CD8-positive, alpha-beta memory T cell (primary cell): Measurements from ENCODE around the gene FER1L5. TPM values are rescaled to one million over a fixed set of nuclear protein-coding genes. Genes with fewer than 3 reads are reported as not detected.

Experiments used
- CTCF ChIA-PET: fragments of 350-600 bp; sonication (Branson Sonifier 250); formaldehyde crosslinking; loops from one replicate; lab custom pipeline; 2021; ENCODE audit warnings: antibody characterized with exemption; lab: Charles Lee
- POLR2A ChIA-PET: fragments of 350-600 bp; sonication (Branson Sonifier 250); formaldehyde crosslinking; loops from one replicate; lab custom pipeline; 2021; ENCODE audit warnings: antibody characterized with exemption; lab: Charles Lee
- DNase-seq, 5 donors: peaks; one replicate each; pipeline versions ENCODE4 v3.0.0 to v3.0.0-alpha.2; 2020 to 2022; ENCODE audit warnings: mixed read lengths in 1 of 5
- H3K27ac ChIP-seq: one replicate; pipeline ENCODE4 v1.7.0; 2013; ENCODE audit warnings: low read depth, mild to moderate bottlenecking, low read length, moderate library complexity
- H3K27me3 ChIP-seq: 2 replicates; pipeline ENCODE4 v1.7.0; 2013; ENCODE audit warnings: low read length, mild to moderate bottlenecking; ENCODE audit not compliant: insufficient read depth, poor library complexity, severe bottlenecking
- H3K36me3 ChIP-seq: 2 replicates; pipeline ENCODE4 v1.7.0; 2013; ENCODE audit warnings: mild to moderate bottlenecking, low read length, moderate library complexity; ENCODE audit not compliant: insufficient read depth
- H3K4me1 ChIP-seq: 2 replicates; pipeline ENCODE4 v1.7.0; 2013; ENCODE audit warnings: mild to moderate bottlenecking, low read length, moderate library complexity; ENCODE audit not compliant: insufficient read depth
- H3K4me3 ChIP-seq: 2 replicates; pipeline ENCODE4 v1.7.0; 2013; ENCODE audit warnings: mild to moderate bottlenecking, low read length
- H3K9me3 ChIP-seq: 2 replicates; pipeline ENCODE4 v1.7.0; 2013; ENCODE audit warnings: mild to moderate bottlenecking, low read length
- H3K27ac Mint-ChIP-seq, 8 donors: one replicate each; pipeline ENCODE4 v1.8.0; 2020 to 2021; ENCODE audit warnings: mixed read lengths in 8 of 8, mild to moderate bottlenecking in 6 of 8, inconsistent platforms in 3 of 8, moderate library complexity in 3 of 8
- H3K27me3 Mint-ChIP-seq, 2 donors: one replicate each; pipeline ENCODE4 v1.8.0; 2020 to 2021; ENCODE audit warnings: mixed read lengths in 2 of 2, mild to moderate bottlenecking in 1 of 2, moderate library complexity in 1 of 2
- H3K36me3 Mint-ChIP-seq, 3 donors: one replicate each; pipeline ENCODE4 v1.8.0; 2020 to 2021; ENCODE audit warnings: mixed read lengths in 3 of 3, inconsistent platforms in 1 of 3, mild to moderate bottlenecking in 1 of 3
- H3K4me1 Mint-ChIP-seq, 3 donors: one replicate each; pipeline ENCODE4 v1.8.0; 2020 to 2021; ENCODE audit warnings: mixed read lengths in 3 of 3, inconsistent platforms in 1 of 3, mild to moderate bottlenecking in 1 of 3
- H3K4me3 Mint-ChIP-seq, 7 donors: one replicate each; pipeline ENCODE4 v1.8.0; 2020 to 2021; ENCODE audit warnings: mixed read lengths in 7 of 7, mild to moderate bottlenecking in 6 of 7, moderate library complexity in 4 of 7, inconsistent platforms in 2 of 7
- H3K9me3 Mint-ChIP-seq, 5 donors: one replicate each; pipeline ENCODE4 v1.8.0; 2020 to 2022; ENCODE audit warnings: mixed read lengths in 5 of 5, mild to moderate bottlenecking in 3 of 5, moderate library complexity in 2 of 5, inconsistent platforms in 1 of 5
- polyA plus RNA-seq: library from polyadenylated mRNA; unstranded; fragments of 300-500 nt; fragmentation: Illumina TruSeq; gene quantifications from one replicate; pipeline ENCODE4 v1.2.3, GENCODE V29; 2021
- total RNA-seq, 2 experiments: library from RNA; stranded (reverse); gene quantifications; one replicate each; pipeline ENCODE4 v1.2.3, GENCODE V29; 2021

Gene FER1L5
- total and polyA plus RNA-seq, 3 experiments from 2014 or later: not detected

DNA sequence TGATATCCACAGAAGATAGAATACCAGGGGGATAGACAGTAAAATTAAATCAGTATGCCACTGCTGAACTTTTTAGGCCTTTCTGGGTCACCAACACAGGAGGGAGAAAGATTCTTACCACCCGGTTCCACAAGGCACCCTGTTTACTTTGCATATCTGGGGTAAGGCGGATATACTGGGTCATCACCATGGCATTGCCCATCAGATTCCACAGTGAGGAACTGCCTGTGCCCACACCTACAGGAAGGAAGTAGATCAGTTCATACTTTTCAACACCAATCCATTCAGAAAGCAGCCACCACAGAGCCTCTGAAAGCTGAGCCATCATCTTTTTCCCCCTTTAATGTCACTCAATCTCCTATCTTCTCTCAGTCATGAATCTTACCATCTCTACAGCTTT, 95.3 kb downstream of the FER1L5 start:
- Histone ChIP-seq H3K27me3 (no peaks in the 10 kb centered on the region), H3K27ac (no peak overlapping the region), H3K4me1 (peaks cover 11% of the 10 kb centered on the region), H3K9me3 (no peaks in the 10 kb centered on the region), H3K36me3 (peaks cover 17% of the 10 kb centered on the region), H3K4me3 (no peak overlapping the region)
- CTCF ChIA-PET: interaction anchor here (1.8 kb wide), 1 partner anchor 63 kb away, joined by 4 read pairs; no protein-coding TSS in a partner anchor
- POLR2A ChIA-PET: no interaction called here
- H3K9me3 Mint-ChIP-seq: no peaks in the 10 kb centered on the region
- H3K4me1 Mint-ChIP-seq: peaks cover 34 to 52% (median 41%) of the 10 kb centered on the region in 3 donors
- peaks cover 3 to 48% (median 12%) of the 10 kb centered on the region in 3 donors for H3K36me3 Mint-ChIP-seq
- peak overlapping the region in 7 of 8 donors; percentile 57 to 90 (median 78) for H3K27ac Mint-ChIP-seq
- peaks cover 0 to 1% of the 10 kb centered on the region in 2 donors for H3K27me3 Mint-ChIP-seq
- DNase-seq: peak in 2 of 5 donors; percentile 15 to 52
- H3K4me3 Mint-ChIP-seq: peak overlapping the region in 6 of 7 donors; percentile 0 to 83 (median 58)

DNA sequence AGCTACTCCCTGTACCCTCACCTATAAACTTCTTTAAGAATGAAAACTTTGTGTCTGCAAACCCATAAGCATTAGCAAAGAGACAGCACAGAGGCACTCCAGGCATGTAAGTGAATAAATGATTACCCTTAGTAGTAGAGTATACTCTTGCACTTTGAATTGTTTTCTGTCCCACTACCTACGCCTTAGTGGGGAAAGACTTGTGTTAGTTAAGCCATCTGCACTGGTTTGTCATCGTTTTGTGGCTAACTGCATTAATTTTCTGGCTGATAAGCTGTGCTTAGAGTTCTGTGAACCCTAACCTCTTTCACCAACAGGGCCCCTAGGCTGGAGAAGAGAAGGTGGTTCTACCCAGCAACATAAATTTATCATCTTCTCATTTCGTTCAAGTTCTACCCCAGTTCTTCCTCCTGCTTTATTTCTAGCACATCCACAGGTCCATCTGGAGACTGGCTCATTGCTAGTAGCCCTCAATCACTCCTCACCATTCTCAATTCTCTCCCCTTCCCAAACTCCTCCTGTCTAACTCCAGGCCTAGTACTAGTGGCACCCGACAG, 96.6 kb downstream of the FER1L5 start:
- no peak for DNase-seq
- Mint-ChIP-seq H3K4me3 (peak overlapping the region; percentile 92 to 98 (median 96)), H3K27me3 (peaks cover 0 to 1% of the 10 kb centered on the region in 2 donors), H3K36me3 (peaks cover 0 to 35% (median 2%) of the 10 kb centered on the region in 3 donors), H3K4me1 (peaks cover 35 to 53% (median 41%) of the 10 kb centered on the region in 3 donors), H3K9me3 (no peaks in the 10 kb centered on the region), H3K27ac (peak overlapping the region; percentile 80 to 100 (median 96))
- Histone ChIP-seq H3K27me3 (no peaks in the 10 kb centered on the region), H3K4me1 (peaks cover 11% of the 10 kb centered on the region), H3K4me3 (peak overlapping the region; percentile 56), H3K27ac (peak overlapping the region; percentile 82), H3K9me3 (no peaks in the 10 kb centered on the region), H3K36me3 (peaks cover 4% of the 10 kb centered on the region)
- ChIA-PET CTCF (interaction anchor here (1.0 to 1.8 kb wide), 2 partner anchors 22 to 62 kb away, joined by 4 to 5 read pairs; partner anchors contain the start of gene CNNM4), POLR2A (no interaction called here)

DNA sequence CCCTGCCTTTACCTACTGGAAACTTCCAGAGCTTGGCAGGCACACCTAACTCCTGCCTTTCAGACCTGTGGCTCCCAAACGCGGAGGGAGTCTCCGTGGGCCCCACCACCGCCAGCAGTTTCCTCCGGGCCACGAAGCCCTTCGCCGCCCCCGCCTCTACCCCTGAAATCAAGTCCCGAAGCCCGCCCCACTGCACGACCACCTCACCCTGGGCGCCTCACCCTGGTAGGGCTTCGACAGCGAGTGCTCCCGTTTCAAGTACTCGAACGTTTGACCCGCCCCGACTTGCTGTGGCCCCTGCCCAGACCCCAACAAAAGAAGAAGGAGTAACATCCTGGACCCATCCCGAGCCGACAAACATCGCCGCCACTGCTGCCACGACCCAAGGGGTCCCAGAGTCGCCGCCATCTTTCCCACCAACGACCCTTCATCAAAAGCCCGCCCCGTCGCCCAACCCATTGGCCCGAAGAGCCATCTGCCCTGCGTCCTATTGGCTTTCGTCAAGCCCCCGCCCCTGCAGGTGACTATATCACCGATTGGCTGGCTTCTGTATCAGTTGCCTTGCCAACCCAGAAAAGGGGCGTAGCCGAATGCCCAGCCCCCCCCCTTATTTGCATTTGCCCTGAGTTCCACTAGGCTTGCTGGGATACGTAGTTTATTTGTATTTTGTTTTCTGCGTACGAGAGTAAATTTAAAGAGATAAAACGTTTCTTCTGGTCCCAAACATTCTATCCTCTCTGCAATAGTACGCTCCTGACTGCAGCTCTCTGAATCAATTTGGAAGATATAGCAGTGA, 97.3 kb downstream of the FER1L5 start, which contains the start of gene LMAN2L:
Gene LMAN2L (minus strand): TSS at position 432 of the 796 bp plus-strand sequence. CDS start 24 bp downstream, at position 408.
- Histone ChIP-seq H3K36me3 (no peaks in the 10 kb centered on the region), H3K9me3 (no peaks in the 10 kb centered on the region), H3K27me3 (no peaks in the 10 kb centered on the region), H3K4me3 (peak within 1 kb of the TSS; percentile 56), H3K4me1 (peaks cover 11% of the 10 kb centered on the region), H3K27ac (peak within 1 kb of the TSS; percentile 82)
- POLR2A ChIA-PET: interaction anchor here (1.3 kb wide), 1 partner anchor 21 kb away, joined by 10 read pairs; the partner anchor contains the start of gene CNNM4
- H3K27me3 Mint-ChIP-seq: peaks cover 0 to 1% of the 10 kb centered on the region in 2 donors
- H3K27ac Mint-ChIP-seq: peak within 1 kb of the TSS; percentile 80 to 100 (median 96)
- CTCF ChIA-PET: interaction anchor here (0.6 to 3.2 kb wide), 5 partner anchors 20 to 221 kb away, joined by 3 to 11 read pairs (median 3); partner anchors contain the start of gene CNNM4
- H3K4me1 Mint-ChIP-seq: peaks cover 32 to 53% (median 41%) of the 10 kb centered on the region in 3 donors
- peak; percentile 91 to 99 (median 96) for DNase-seq
- H3K4me3 Mint-ChIP-seq: peak within 1 kb of the TSS; percentile 92 to 98 (median 96)
- peaks cover 0 to 28% (median 0%) of the 10 kb centered on the region in 3 donors for H3K36me3 Mint-ChIP-seq
- H3K9me3 Mint-ChIP-seq: no peaks in the 10 kb centered on the region

DNA sequence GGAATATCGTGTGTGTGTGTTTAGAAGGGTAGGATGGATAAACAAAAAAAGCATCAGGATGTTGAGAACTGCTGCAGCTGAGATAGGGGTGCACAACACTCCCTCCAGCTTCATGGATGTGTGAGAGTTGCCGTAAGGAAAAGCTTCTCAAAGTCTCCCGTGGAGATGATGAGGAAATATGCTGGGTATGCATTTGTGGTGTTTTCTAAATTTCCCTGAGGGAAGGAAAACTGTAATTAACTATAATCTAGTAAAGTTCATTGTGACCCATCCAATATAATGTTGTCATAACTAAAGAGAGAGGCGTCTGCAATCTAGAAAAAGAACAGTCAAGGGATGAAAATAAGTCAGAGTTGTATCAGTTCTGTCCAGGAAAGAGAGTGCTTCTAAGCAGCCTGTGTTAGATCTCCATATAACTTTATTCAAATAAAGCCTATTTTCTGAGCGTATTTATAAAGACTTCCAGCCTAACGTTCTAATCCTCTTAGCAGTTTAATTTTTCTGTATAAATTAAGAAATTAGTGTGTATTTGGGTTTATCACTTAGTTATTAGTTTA, 104.6 kb downstream of the FER1L5 start:
- POLR2A ChIA-PET: no interaction called here
- Histone ChIP-seq H3K4me3 (no peak overlapping the region), H3K27me3 (no peaks in the 10 kb centered on the region), H3K9me3 (no peaks in the 10 kb centered on the region), H3K4me1 (no peaks in the 10 kb centered on the region), H3K36me3 (no peaks in the 10 kb centered on the region), H3K27ac (no peak overlapping the region)
- Mint-ChIP-seq H3K4me1 (peaks cover 0 to 2% (median 2%) of the 10 kb centered on the region in 3 donors), H3K27ac (peak overlapping the region in 1 of 8 donors; percentile 88), H3K36me3 (no peaks in the 10 kb centered on the region), H3K27me3 (peaks cover 2 to 4% of the 10 kb centered on the region in 2 donors), H3K9me3 (no peaks in the 10 kb centered on the region), H3K4me3 (no peak overlapping the region)
- CTCF ChIA-PET: no interaction called here
- DNase-seq: no peak

DNA sequence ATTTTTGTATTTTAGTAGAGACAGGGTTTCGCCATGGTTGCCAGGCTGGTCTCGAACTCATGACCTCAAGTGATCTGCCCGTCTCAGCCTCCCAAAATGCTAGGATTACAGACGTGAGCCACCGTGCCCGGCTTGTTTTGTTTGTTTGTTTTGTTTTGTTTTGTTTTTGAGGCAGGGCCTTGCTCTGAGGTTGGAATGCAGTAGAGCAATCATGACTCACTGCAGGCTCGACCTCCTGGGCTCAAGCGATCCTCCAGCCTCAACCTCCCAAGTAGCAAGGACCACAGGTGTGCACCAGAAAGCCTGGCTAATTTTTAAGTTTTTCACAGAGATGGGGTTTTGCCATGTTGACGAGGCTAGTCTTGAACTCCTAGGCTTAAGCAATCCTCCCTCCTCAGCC, 109.2 kb downstream of the FER1L5 start:
- no peaks in the 10 kb centered on the region for H3K27me3 ChIP-seq
- Mint-ChIP-seq H3K27me3 (peaks cover 0 to 4% of the 10 kb centered on the region in 2 donors), H3K27ac (peak overlapping the region in 1 of 8 donors; percentile 60), H3K36me3 (no peaks in the 10 kb centered on the region), H3K4me1 (no peaks in the 10 kb centered on the region), H3K4me3 (no peak overlapping the region), H3K9me3 (no peaks in the 10 kb centered on the region)
- no peak overlapping the region for H3K27ac ChIP-seq
- CTCF ChIA-PET: no interaction called here
- POLR2A ChIA-PET: no interaction called here
- DNase-seq: no peak
- H3K36me3 ChIP-seq: no peaks in the 10 kb centered on the region
- no peaks in the 10 kb centered on the region for H3K4me1 ChIP-seq
- no peak overlapping the region for H3K4me3 ChIP-seq
- H3K9me3 ChIP-seq: no peaks in the 10 kb centered on the region

DNA sequence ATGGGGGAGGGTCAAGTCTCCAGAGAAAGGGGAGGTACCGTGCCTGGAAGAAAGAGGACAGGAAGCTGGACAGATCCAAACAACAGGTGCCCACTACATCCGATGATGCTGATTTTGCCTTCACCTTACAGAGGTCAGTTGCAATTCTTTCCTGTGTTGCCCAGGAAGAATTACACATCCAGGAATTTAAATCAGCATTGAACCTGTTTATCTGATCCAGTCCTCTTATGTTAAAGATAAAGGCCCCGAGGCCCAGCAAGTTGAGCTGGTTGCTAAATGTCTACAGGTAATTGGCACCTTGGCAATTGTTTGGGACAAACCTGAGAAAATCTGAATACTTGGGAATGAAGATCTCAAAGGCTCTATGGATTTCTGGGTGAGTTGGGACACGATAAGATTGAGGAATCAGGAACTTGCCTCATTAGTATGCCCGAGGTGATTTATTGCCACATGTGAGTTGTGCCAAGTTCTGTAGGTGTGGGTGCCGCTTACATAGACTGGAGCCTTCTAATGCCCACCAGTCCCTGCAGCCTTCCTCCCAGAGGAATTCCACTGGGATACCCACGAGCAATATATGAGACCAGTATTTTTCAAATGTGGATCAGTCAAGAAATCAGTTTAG, 111.2 kb downstream of the FER1L5 start:
- Histone ChIP-seq H3K27me3 (no peaks in the 10 kb centered on the region), H3K4me1 (no peaks in the 10 kb centered on the region), H3K9me3 (no peaks in the 10 kb centered on the region), H3K4me3 (no peak overlapping the region), H3K27ac (no peak overlapping the region), H3K36me3 (no peaks in the 10 kb centered on the region)
- POLR2A ChIA-PET: interaction anchor here (1.0 kb wide), 1 partner anchor 13 kb away, joined by 3 read pairs; no protein-coding TSS in a partner anchor
- peaks cover 0 to under 1% (median 0%) of the 10 kb centered on the region in 3 donors for H3K4me1 Mint-ChIP-seq
- no peaks in the 10 kb centered on the region for H3K9me3 Mint-ChIP-seq
- peak overlapping the region in 1 of 8 donors; percentile 2 for H3K27ac Mint-ChIP-seq
- DNase-seq: no peak
- H3K27me3 Mint-ChIP-seq: peaks cover 0 to 4% of the 10 kb centered on the region in 2 donors
- CTCF ChIA-PET: interaction anchor here (1.2 kb wide), 1 partner anchor 9 kb away, joined by 4 read pairs; no protein-coding TSS in a partner anchor
- no peaks in the 10 kb centered on the region for H3K36me3 Mint-ChIP-seq
- H3K4me3 Mint-ChIP-seq: no peak overlapping the region

DNA sequence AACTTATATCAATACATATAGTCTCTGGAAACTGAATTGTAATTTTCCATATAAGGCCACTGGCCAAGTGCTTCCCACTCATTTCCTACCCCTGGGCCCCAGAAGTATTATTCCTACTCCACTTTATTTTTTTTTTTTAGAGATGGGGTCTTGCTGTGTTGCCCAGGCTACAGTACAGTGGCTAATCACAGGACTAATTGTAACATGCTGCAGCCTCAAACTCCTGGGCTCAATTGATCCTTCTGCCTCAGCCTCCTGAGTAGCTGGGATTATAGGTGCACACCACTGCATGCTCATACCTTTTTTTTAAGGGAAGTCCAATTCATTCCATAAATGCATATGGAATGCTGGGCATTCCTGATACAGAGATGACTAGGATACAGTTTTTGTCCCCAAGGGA, 111.8 kb downstream of the FER1L5 start:
- Mint-ChIP-seq H3K27ac (no peak overlapping the region), H3K9me3 (no peaks in the 10 kb centered on the region), H3K4me3 (no peak overlapping the region), H3K36me3 (no peaks in the 10 kb centered on the region), H3K27me3 (peaks cover 0 to 4% of the 10 kb centered on the region in 2 donors), H3K4me1 (peaks cover 1 to 6% (median 5%) of the 10 kb centered on the region in 3 donors)
- Histone ChIP-seq H3K4me1 (peaks cover 4% of the 10 kb centered on the region), H3K36me3 (no peaks in the 10 kb centered on the region), H3K27ac (no peak overlapping the region), H3K27me3 (no peaks in the 10 kb centered on the region), H3K4me3 (no peak overlapping the region), H3K9me3 (no peaks in the 10 kb centered on the region)
- CTCF ChIA-PET: no interaction called here
- POLR2A ChIA-PET: interaction anchor here (1.0 kb wide), 1 partner anchor 14 kb away, joined by 3 read pairs; no protein-coding TSS in a partner anchor
- DNase-seq: no peak
